Measurements from ENCODE around the gene MCU. TPM values are rescaled to one million over a fixed set of nuclear protein-coding genes. Genes with fewer than 3 reads are reported as not detected.
"Not testable (repeated sequence)": the region's sequence is repeated elsewhere in the genome, so short reads cannot be mapped to it uniquely, and the experiment has no call there.

Gene MCU
- total RNA-seq, 1 donor from 2014 or later: 15.4 TPM

GRCh38 chr10:72729528-72729927 lies 37.6 kb downstream of the MCU start:
- no peak for DNase-seq (ENCODE audit: low spot score)

- DNase-seq (ENCODE audit: low spot score): no peak
Measured at GRCh38 chr10:72730479-72730878, 38.5 kb downstream of the MCU start.

DNA sequence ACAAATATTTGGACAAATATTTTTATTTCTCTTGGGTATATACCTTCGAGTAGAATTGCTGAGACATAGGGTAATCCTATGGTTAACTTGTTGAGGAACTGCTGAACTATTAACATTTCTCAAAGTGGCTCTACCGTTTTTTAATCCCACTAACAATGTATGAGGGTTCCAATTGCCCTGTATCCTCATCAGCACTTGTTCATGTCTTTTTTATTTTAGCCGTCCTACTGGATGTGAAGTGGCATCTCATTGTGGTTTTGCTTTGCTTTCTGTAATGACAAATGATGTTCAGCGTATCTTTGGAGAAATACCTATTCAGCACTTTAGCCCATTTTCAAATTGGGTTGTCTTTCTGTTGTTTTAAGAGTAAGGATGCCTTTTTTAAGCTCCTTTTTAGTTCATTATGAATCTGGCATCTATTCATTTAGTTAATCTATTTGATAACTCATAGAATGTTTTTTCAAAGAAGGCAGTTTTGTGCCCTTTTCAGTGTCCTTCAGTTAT lies 40.0 kb downstream of the MCU start:
- DNase-seq (ENCODE audit: low spot score): no peak

GRCh38 chr10:72732521-72732920 lies 40.6 kb downstream of the MCU start:
- no peak for DNase-seq (ENCODE audit: low spot score)

- no peak for DNase-seq (ENCODE audit: low spot score)
Measured at GRCh38 chr10:72733989-72734388, 42.0 kb downstream of the MCU start.

- DNase-seq (ENCODE audit: low spot score): no peak
Measured at GRCh38 chr10:72735288-72735936, 43.5 kb downstream of the MCU start.

GRCh38 chr10:72736176-72736827 lies 44.4 kb downstream of the MCU start:
- DNase-seq (ENCODE audit: low spot score): no peak

DNA sequence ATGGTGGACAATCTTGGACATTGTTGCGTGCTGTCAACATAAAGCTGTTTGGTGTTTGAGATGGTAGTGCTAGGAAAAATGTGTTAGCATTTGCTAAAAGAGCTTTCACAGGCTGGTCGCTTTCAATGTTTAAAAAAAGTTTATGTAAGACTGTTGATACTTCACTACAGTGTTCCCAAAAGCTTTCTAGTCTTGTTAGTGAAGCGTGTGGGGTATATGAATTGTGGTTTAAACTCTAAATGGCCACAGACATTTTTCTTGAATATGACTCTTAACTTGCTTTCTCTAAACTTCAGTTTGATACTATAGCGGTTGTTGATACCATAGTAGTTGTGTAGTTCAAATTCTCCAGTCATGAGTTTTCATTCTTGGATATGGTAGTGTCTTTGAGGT lies 44.9 kb downstream of the MCU start:
- no peak for DNase-seq (ENCODE audit: low spot score)

DNA sequence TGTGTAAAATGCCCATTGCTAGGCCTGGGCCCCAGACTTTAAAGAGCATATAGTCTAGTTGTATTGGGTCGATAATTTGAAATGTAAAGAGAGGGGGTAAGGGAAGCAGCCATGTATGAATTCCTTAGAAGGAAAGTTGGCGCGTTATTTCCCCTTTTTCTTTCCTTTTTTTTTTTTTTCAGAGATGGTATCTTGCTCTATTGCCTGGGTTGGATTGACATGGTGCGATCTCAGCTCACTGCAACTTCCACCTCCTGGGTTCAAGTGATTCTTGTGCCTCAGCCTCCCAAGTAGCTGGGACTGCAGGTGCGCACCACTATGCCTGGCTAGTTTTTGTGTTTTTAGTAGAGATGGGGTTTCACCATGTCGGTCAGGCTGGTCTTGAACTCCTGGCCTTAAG lies 45.4 kb downstream of the MCU start:
- not testable (repeated sequence) for DNase-seq (ENCODE audit: low spot score)

DNA sequence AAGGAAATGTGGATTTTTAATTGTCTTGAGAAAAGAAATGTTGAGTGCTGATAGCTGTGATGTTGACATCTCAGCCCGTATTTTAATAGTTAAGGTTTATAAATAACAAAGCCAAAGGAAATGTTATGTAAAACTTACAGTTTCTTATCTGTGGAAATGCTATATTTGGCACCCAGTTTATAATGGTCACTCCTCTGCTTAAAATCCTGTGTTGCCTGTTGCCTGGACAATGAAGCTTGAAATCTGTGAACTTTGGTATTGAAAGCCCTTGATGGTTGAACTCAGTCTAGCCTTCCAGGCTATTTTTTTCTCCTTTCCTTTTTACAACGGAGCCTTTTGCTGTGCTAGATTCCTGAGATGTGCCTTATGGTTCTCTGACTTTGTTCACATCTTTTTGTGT lies 46.5 kb downstream of the MCU start:
- no peak for DNase-seq (ENCODE audit: low spot score)

- no peak for DNase-seq (ENCODE audit: low spot score)
Measured at GRCh38 chr10:72740528-72740927, 48.6 kb downstream of the MCU start.

GRCh38 chr10:72742092-72742491 lies 50.1 kb downstream of the MCU start:
- DNase-seq (ENCODE audit: low spot score): no peak

GRCh38 chr10:72742797-72743196 lies 50.9 kb downstream of the MCU start:
- no peak for DNase-seq (ENCODE audit: low spot score)

- DNase-seq (ENCODE audit: low spot score): no peak
Measured at GRCh38 chr10:72744566-72744965, 52.6 kb downstream of the MCU start.

DNA sequence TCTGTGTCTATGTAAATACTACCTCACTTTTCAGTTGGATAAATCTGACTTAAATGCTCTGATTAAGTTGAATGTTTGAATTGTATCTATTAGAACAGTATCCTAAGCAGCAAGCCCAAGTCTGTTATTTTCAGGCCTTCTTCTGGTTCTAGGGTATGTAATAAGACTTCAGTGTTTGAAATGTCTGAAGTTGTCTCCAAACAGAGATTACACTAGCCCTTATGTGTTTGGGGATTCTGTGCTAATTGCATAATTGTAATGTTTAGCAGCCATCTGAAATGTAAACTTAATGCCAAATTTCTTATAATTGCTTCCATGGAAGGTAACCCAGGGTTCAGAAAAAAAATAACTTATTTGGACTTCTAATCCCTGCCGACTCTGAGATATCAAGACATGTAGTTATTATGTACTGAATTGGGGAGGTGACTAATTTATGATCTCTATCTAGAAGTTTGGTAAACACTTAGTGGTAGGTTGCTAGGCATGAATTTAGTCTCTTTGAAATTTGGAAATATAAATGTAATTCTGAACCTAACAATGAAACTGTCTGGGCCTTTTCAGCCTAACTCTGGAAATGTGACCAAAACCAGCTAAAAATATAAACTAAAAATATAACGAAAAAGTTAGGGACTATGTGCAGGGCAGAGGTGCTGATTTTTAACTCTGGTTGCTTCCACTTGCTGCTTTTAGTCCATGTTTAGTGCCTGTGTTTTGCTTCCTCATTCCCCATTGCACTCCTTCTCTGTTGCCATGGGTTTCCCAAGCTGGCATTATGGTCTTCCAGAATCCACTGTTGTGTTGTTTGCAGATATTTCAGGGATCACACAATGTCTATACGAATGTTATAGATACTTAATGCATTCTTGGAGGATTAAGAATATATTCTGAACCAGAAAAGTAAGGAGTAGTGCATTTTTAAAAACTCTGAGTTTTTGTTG lies 54.8 kb downstream of the MCU start:
- no peak for DNase-seq (ENCODE audit: low spot score)

GRCh38 chr10:72747521-72747920 lies 55.6 kb downstream of the MCU start:
- DNase-seq (ENCODE audit: low spot score): no peak

- DNase-seq (ENCODE audit: low spot score): no peak
Measured at GRCh38 chr10:72753760-72754231, 61.9 kb downstream of the MCU start.

DNA sequence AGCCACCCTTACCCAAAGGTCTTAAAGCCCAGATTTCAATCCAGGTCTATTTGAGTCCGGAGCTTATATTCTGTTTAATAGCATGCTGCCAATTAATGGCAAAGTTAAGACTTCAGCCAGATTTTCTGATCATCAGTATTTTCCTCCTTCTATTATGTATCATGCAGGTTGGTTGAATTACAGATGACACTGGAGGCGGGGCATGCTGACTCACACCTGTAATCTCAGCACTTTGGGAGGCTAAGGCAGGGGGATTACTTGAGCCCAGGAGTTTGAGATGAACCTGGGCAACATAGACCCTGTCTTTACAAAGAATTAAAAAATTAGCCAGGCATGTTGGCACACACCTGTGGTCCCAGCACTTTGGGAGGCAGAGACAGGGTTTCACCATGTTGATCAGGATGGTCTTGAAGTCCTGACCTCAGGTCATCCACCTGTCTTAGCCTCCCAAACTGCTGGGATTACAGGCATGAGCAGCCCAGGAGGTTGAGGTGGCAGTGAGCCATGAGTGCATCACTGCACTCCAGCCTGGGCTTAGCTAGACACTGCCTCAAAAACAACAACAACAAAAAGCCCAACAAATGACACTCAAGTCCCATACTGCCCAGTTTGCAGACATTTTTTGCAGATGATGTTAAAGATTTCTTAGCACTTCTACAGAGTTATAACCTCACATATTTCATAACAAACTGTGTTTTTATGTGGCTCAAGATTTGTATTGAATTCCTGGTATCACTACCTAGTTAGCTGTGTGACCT lies 62.5 kb downstream of the MCU start:
- DNase-seq (ENCODE audit: low spot score): no peak

GRCh38 chr10:72756674-72757385 lies 64.9 kb downstream of the MCU start:
- DNase-seq (ENCODE audit: low spot score): no peak

DNA sequence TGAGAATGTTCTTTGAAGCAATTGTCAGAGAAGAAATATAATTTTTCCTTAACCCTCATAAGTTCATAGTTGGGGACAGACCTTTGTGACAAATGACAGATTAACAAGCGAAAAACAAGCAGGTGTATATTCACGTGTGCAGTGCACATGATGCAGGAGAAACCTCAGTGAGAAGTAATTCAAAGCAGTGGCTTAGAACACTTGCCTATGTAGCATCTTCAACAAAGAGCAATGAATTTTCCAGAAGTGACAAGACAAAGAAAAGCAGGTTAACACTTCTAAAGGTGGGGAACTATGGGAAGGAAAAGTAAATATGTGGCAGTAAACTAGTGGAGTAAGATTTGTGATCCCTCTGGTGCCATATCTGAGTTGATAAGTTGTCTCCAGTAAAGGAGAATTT lies 65.8 kb downstream of the MCU start:
- no peak for DNase-seq (ENCODE audit: low spot score)
